HG03342 (cell line): ENCODE data around the gene ARHGAP15.

Source experiments
- ATAC-seq: cut with Tn5 transposase; IDR thresholded peaks from one replicate; pipeline ENCODE4 v1.9.1; 2021; ENCODE audit warnings: mild to moderate bottlenecking, moderate library complexity; ENCODE audit not compliant: unreplicated experiment

ARHGAP15 gene

DNA sequence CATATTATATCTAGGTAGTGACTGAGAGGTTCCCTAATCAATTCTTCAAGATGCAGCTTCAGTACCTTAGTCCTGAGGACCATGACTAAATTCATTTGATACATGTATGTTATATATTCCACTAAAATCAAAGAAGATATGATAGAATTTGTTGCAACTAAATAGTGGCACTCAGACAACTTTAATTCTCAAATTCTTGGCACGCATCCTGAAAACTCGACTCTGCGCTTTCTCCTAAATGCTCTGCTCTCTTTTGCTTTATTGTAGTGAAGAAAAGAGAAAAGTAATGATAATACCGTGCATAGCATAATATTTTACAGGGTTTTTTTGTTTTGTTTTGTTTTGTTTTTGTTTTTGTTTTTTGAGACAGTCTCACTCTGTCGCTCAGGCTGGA, 475.3 kb downstream of the ARHGAP15 start:
- no peak for ATAC-seq

DNA sequence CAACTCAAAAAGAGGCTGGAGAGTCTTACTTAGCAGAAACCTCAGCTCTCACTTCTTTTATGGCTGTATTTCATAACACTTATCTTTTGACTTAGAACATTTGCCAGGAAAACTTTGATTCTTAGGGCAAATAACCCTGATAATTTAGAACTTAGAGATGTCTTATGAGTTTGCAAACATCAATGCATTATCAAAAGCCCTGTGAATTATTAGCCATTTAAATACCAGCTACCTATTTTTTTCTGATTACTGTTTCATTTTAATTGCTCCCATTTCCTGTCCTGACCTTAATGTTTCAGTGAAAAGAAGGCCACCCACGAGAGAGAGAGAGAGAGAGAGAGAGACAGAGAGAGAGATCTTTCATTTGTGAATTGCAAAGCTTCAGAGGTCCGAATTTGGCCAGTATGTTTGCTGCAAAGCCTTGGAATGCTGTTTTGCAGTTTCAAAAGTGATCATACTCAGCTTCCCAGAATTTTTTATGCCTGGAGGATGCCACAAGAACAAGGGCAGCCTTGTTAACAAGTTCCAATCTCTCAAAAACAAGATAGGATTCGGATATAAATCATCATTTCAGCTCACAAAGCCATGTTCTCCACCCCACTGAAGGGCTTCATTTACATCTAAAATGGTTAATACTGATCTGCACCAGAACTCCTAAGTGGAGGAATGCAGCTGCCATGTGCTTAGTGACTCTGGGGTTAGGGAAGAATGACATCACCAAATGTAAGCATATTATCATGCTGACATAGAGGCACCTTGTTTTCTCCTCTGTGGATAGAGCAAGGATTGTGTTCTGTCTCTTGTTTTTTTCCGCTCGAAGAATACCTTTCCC, 478.2 kb downstream of the ARHGAP15 start:
- ATAC-seq = no peak

DNA sequence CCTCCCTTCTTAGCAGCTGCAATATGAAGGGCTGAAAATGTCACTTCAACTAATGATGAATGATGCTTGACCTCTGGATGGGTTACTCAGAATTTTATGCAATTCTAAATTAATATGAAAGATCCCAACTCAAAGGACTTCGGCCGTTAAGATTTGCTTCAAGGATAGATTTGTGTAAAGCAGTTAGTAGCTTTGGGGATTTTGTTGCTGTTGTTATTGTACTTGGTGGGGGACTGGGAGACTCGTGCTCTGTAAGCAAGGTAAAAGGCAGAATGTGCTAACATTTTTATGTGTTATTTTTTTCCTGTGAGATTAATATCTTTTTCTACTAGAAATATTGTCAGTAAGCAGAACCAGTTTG, 478.8 kb downstream of the ARHGAP15 start:
- ATAC-seq = no peak

- no peak for ATAC-seq
These were observed 479.5 kb downstream of the ARHGAP15 start for GRCh38 chr2:143608758-143609157.

GRCh38 chr2:143611336-143611735, 482.1 kb downstream of the ARHGAP15 start:
- ATAC-seq = no peak

DNA sequence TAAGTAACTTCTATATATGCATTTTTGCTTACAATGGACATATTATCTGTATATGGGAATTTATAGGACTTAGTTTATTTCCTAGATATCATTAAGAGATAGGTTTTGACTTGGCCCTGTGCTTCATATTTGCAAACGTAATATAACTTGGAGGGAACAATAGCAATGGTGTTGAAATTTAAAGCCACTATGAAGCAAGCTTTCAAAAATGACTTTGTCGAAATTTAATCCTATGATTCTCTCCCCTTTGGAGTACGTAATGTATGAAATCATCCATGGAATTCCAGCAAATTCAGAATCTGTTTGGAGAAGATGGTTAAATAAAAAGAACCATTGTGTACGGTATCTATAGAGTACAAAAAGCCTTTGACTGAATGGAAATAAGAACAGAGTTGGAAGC, 486.3 kb downstream of the ARHGAP15 start:
- ATAC-seq = no peak

DNA sequence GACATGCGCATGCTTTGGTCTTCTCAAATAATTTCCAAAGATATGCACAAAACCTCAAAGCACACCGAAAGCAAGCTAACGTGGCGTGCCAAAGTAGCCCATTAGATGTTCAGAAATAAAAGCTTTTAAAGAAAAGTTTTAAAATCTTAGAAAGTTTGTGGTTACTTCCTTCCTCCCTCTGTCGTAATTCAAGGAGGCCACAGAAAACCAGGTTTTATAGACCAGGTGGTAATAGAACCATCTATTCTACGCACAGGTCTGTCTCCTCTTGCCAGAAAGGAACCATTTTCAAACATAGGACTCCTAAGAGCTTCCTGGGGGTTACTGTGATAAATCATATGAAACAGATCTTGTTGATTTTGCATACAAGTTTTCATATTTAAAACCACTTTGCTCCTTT, 487.2 kb downstream of the ARHGAP15 start:
- ATAC-seq = no peak

- ATAC-seq = no peak
These were observed 488.7 kb downstream of the ARHGAP15 start for GRCh38 chr2:143617803-143618415.

- no peak for ATAC-seq
These were observed 492.9 kb downstream of the ARHGAP15 start for GRCh38 chr2:143622106-143622505.

- no peak for ATAC-seq
These were observed 494.2 kb downstream of the ARHGAP15 start for GRCh38 chr2:143623231-143623908.

DNA sequence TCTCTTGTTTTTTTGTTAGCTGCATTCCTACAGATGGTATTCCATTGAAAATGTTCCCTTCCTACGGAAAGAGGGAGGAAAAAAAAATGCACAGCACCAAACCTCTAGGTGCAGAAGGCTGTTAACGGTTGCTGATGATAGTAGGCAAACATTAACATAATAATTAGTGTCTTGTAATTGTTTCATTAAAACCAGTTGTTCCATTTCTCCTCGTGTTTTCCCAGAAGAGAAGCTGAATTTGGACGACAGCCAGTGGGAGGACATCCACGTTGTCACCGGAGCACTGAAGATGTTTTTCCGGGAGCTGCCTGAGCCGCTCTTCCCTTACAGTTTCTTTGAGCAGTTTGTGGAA, 494.7 kb downstream of the ARHGAP15 start:
- ATAC-seq = no peak

GRCh38 chr2:143629340-143629739, 500.1 kb downstream of the ARHGAP15 start:
- no peak for ATAC-seq

GRCh38 chr2:143632751-143633374, 503.6 kb downstream of the ARHGAP15 start:
- ATAC-seq = no peak

DNA sequence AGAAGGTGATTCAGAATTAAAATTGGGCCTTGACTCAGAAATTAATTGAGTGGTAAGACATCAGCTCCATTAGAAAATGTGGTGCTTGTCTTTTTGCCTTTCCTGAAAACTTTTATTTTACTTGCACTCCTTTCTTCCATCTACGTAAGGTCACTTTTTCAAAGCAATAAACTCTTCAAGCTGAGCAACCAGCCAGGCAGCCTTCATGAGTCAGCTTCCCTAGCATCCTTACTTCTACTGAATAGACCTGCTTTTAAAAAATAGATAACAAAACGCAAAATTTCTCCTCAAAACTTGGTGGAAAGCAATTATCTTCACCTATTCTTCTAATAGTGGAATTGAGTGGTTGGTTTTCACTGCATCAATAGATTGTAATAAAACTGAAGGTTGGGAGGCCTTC, 504.2 kb downstream of the ARHGAP15 start:
- ATAC-seq = no peak

DNA sequence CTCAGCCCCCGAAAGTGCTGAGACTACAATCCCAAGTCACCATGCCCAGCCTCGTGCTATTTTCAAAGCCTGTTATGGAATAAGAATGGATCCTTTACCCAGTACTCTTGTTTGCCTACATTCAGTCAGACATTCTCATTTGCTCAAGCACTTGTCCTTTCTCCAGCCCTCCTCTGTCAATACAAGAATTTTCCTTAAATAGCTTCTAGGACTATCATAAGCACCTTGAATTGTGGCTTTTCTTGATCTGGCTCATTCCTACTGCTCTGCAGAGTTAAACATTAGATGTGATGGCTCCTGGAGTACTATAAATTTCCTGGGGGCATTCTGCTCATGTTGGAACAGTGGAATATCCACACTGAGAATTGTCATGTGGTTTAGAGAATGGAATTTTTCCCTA, 506.1 kb downstream of the ARHGAP15 start:
- ATAC-seq = no peak

DNA sequence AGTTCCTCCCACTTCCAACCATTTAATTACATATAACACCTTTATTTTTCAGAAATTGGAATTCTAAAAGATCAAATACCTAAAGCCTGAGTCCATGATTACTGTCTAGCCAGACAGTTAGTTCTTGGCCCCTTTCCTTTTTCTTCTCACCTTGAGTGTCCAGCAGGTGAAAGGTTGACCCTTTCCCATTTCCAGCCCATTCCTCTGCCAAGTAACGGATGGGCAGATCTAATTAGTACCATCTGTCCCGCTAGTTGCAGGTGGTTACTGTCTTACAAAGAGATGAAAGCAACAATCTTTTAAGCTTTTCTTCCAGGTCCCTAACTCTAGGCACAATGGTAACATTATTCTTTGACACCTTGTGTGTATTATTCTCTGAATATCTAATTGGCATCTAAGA, 506.7 kb downstream of the ARHGAP15 start:
- ATAC-seq = no peak

DNA sequence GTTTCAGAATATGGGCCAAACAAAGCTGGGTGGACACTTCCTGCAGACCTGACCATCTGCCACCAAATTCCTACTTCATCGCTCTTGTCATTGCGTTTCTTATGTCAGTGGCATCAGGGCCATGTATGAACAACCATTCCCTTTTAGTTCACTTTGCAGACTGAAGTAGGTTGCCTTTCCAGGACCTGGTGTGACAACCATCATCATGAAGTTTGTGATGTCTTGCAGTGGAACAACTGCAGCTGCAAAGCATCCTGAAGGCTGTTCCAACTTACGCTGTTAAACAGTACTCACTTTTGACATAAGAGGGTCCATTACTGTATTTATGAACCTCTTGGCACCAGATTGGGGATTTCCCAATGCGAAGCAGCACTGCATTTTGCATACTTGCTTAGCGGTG, 511.6 kb downstream of the ARHGAP15 start:
- ATAC-seq = no peak

GRCh38 chr2:143645921-143646645, 516.9 kb downstream of the ARHGAP15 start:
- no peak for ATAC-seq

DNA sequence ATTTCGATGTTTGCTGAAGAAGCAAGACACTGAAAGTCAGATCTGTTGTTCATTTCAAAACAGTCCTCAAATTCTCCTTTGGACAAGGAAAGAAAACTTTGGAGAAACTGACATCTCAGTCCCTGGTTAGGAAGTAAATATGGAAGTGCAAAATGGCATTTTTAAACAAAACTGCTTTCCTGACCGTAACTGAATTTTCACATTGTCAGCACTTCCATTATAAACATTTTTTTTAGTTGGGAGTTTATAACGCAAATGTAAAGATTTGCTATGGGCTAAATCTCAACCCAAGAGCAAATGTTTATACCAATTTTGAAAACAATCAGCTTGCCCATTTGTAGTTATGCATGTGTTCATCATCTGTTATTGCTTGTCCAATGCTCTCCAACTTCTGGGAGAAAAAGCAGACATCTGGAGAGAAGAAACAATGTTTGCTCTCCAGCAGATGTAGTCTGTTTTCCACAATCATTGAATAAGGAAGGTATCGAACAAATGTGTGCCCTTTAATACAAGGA, 520.1 kb downstream of the ARHGAP15 start:
- no peak for ATAC-seq

DNA sequence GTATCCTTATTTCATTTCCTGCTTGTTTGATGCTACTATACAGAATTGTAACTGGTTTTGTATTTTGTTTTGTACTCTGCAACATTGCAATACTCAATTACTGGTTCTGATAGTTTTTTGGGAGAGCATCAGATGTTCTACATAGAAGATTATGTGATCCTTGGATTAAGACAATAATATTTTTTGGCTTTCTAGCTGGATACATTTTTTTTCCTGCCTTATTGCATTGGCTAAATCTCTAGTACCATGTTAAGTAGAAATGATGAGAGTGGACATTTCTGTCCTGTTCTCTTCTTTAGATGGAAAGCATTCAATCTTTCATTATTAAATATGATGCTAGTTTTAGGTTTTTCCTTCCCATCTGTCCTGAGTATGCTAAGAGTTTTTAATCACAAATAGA, 523.5 kb downstream of the ARHGAP15 start:
- no peak for ATAC-seq

GRCh38 chr2:143668234-143668633, 539.0 kb downstream of the ARHGAP15 start:
- no peak for ATAC-seq
